AG09309 (cell line): ENCODE measurements around the gene IKZF1.

Source experiments
- DNase-seq: peaks from one replicate; pipeline ENCODE4 v3.0.0-alpha.2; 2010; ENCODE audit warnings: low read depth
- H3K4me3 ChIP-seq: 2 replicates; pipeline ENCODE4 v1.5.1; 2011; ENCODE audit warnings: mild to moderate bottlenecking, low read depth, low read length, moderate library complexity; ENCODE audit not compliant: control insufficient read depth
- CTCF ChIP-seq: IDR thresholded peaks from 2 replicates; pipeline ENCODE4 v1.5.1; 2011; ENCODE audit warnings: mild to moderate bottlenecking, low read depth, low read length, inconsistent platforms; ENCODE audit not compliant: insufficient read depth, control insufficient read depth; ENCODE audit errors: missing control alignments

The IKZF1 gene

GRCh38 chr7:50400114-50400513, 95.6 kb downstream of the IKZF1 start:
- TF ChIP-seq CTCF, result no peak
- DNase-seq, result no peak

GRCh38 chr7:50404392-50404791, 99.9 kb downstream of the IKZF1 start:
- no peak for DNase-seq
- peak; percentile 8 for TF ChIP-seq CTCF
- no peak overlapping the region for H3K4me3 ChIP-seq

More at GRCh38 chr7:50400114-50400513, 95.6 kb downstream of the IKZF1 start:
- H3K4me3 ChIP-seq, result no peak overlapping the region

GRCh38 chr7:50405221-50405620, 100.7 kb downstream of the IKZF1 start:
- no peak for TF ChIP-seq CTCF
- H3K4me3 ChIP-seq, result no peak overlapping the region
- DNase-seq, result no peak

- no peak overlapping the region for H3K4me3 ChIP-seq
- TF ChIP-seq CTCF, result no peak
- no peak for DNase-seq
Observed at GRCh38 chr7:50406935-50407334, 102.4 kb downstream of the IKZF1 start.

- H3K4me3 ChIP-seq, result no peak overlapping the region
- no peak for DNase-seq
- no peak for TF ChIP-seq CTCF
Observed at GRCh38 chr7:50409856-50410745, 105.6 kb downstream of the IKZF1 start.

- DNase-seq, result no peak
- no peak overlapping the region for H3K4me3 ChIP-seq
- TF ChIP-seq CTCF, result no peak
Observed at GRCh38 chr7:50411332-50411731, 106.8 kb downstream of the IKZF1 start.
